GM19328 (cell line): ENCODE results near the gene FRMD4A.

Experiments
- ATAC-seq: cut with Tn5 transposase; IDR thresholded peaks from one replicate; pipeline ENCODE4 v1.9.1; 2021; ENCODE audit warnings: mild to moderate bottlenecking, moderate library complexity; ENCODE audit not compliant: unreplicated experiment

The FRMD4A gene

DNA sequence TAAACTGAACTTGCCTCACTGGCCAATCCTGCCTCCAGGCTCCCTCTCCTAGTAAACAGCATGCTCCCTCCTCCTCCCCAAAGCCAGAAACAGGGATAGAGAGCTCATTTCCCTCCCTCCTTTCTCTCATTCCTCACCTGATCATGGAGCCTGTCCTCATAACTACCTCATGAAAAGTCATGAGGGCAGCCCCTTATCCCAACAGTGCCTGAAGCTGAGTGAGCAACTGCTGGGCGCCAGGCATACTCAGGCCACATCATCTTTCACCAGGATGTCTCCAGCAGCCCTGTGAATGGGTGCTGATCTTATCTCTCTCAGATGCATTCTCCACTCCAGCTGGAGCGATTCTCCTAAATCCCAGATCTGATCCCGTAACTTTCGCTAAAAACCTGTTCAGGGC, 436.8 kb downstream of the FRMD4A start:
- ATAC-seq, result no peak

DNA sequence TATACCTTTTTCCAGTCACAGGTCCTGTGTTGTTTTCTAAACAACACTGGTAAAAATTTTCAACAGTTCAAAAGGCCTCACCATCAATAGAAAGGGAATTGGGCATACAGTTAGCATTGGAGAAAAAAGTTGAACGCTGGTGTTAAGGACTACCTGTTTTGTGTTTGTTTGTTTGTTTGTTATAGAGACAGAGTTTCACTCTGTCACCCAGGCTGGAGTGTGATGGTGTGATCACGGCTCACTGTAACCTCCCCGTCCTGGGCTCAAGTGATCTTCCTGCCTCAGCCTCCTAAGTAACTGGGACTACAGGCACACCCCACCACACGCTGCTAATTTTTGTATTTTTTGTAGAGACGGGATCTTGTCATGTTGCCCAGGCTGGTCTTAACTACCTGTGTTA, 437.9 kb downstream of the FRMD4A start:
- ATAC-seq, result no peak

GRCh38 chr10:13892001-13892491, 438.7 kb downstream of the FRMD4A start:
- no peak for ATAC-seq

DNA sequence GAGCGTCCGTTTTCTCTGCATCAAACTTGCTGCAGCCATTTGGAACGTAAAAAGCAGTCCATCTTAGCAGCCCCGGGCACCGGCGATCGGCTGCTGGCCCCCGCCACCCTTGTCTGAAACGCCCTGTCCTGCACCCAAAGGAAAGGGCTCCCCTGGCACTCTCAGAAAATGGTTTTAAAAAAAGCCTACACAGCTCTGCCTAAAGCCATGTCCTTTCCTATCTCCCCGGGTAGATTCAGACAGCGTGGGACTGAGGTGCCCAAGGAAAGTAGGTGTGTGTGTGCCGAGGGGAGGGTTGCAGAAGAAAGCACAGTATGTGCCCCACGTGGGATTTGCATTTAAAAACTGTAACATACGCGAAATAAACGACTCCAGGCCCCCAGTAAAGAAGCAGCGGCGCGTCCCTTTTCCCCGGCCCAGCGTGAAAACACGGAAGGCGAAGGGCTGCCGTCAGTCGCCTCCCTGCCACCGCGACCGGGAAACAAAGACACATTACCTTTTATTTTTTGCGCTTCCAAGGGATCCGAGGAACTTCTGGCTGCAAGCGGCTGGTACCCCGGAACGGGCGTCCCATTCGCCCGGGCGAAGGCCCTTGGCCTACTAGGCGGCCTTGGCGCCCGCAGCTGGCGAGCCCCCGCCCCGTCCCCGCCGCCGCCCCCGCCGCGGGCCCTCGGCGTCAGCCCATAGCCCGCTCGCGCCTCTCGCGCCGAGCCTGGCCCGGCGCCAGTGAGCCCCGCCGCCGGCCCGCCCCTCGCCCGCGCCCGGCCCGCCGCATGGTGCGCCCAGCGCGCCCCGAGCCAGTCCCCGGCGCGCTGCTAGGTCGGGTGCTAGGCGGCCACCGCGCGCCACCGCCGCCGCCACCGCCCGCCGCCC, 439.4 kb downstream of the FRMD4A start:
- no peak for ATAC-seq

DNA sequence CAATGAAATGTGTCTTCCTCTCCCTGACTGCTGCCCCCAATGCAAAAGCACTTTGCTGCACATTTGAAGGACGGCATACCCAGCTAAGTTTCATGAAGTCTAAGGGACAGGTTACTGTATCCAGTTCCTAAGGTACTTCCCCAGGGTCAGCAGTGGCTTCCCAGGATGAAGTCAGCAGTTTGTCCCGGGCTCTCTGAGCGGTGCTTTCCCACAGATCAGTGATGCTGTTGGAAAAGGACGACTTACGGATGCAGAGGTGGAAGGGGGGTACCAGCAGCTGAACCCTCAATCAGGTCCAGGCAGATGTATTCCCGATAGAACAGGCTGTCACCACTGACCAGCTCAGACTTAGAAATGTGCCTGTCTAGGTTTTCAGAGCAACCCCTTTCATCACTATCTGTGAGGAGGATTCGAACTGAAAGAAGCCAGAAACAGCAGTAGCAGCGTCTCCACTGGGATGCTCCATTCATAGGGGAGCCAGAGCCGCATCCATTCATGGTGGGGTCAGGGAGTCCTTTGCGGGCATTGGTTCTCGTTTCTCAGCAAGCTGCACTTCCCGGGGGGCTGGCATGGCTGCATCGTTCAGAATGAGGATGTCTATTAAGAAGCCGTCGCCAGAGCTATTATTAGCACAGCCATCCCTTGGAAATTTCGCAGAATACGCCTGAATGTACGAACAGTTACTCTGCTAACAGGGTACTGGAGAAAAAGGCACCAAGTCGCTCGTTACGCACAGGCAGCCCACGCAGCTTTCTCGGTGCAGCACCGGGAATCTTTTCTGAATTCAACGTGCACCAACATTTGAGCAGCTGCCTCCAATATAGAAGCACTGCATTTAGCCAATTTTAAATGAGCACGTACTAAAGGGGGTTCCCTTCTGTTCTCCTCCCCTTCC, 440.2 kb downstream of the FRMD4A start:
- ATAC-seq, result no peak

GRCh38 chr10:13887761-13888160, 443.0 kb downstream of the FRMD4A start:
- ATAC-seq, result no peak

DNA sequence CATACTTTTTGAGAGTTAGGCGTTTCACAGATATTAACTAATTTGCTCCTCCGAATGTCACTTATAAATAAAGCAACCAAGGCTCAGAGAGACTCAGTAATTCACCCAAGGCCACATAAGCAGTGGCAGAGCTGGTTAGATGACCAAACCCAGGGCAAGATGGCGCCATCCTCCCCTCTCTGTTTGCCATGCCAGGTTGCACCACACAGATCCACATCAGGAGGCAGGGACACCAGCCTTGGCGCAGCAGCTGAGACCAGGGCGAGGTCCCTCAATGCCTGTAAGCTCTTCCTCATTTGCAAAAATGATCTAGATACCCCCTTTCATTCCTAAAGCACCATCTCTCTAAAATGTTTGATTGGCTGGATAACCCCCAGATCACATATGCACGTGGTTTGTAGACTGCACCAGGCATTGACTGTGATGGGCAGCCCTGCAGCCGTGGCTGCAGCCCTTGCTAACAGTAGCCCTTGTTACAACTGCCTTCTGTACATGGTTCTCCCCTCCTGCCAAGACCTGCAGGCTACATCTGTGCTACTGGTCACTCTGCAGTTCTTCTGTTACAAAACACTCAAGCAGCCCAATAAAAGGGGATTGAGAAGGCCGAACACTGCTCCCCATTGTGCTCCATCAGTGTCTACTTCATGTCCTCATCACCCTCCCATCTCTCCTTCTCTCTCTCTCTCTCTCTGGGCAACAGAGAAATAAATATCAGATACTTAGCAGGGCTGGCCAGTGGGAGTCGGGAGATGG, 445.3 kb downstream of the FRMD4A start:
- no peak for ATAC-seq

GRCh38 chr10:13883636-13884444, 446.9 kb downstream of the FRMD4A start:
- no peak for ATAC-seq

- no peak for ATAC-seq
Observed at GRCh38 chr10:13882119-13882711, 448.5 kb downstream of the FRMD4A start.

DNA sequence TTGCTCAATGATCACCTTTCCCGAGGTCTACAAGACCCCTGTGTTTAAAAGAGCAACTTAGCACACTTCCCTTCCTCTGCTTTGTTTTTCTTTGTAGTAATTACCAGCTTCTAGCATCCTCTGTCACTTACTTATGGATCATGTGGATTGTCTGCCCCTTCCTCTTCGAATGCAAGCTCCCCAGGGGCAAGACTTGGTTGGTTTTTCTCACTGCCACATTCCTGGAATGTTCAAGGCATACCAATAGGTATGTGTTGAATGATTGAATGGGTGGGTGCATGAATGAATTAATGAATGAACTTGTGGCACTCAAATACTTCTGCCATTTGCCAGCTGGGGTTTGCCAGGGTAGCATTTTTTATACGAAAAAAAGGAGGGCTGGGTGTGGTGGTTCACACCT, 450.0 kb downstream of the FRMD4A start:
- no peak for ATAC-seq

DNA sequence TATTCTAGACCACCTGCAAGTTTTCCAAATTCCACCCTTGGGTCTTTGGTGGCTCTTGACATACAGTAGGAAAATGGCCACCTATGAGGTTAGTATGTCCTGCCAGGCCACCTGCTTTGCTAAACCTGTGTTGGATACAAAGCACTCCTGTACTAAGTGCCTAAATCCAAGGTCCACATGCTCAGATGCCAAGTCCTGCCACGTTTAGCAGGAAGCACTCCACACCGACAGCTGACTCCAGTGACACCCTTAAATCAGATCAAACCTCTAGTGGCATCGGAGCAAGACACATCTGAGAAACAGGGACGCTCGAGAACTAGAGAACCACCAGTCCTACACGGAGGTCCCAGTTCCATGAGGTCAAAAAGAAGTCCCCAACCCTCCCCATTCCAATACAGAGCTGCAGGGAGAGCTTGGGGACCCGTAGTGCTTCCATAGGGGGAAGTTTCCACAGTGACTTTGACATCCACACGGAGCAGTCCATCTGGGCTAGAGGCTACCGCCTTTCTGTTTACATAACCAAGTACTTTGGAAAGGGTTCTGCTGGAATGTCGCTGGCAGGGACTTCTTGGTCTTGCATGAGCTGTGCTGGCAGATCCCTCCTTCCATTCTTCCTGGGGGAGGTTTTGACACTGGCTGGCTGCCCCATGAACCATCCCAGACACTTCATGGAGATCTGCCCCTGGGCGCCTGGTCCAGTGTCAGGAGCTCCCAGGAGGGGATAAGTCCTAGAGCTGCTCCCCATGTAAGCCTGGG, 453.4 kb downstream of the FRMD4A start:
- no peak for ATAC-seq

- ATAC-seq, result no peak
Observed at GRCh38 chr10:13873196-13873595, 457.5 kb downstream of the FRMD4A start.

DNA sequence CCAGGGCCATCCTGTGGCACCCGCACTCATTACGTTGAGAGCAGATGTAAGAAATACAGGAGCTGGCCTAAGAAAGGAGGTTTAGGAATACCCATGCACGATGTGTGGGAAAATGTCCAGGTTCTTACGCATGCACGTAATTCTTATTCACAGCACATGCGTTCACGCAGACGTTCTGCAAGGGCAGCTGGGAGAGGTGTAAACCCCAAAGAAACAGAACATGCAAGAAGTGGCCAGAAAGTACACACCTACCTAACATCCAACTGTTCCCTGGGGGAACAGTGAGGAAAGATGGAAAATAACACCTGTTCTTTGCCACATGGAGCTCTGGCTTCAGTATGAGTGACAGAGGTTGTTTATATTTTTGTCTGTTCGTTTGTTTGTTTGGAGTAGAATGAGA, 458.3 kb downstream of the FRMD4A start:
- no peak for ATAC-seq

DNA sequence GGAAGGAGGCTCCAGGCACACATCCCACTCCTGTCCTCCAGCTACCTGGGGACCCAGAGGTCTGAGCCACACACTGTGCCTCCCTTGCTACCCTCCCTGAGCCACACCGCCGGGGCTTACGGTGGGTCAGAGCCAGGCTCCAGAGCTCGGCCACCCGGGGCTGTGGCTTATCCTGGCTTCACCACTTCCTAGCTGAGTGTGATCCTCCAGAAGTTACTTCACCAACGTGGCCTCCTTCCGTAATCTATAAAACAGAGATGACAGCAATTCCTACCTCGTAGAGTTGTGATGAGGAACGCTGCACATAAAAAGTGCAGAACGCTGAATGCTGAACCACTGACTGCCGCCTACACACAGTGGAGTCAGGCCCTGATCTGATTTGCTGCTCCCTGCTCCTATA, 458.9 kb downstream of the FRMD4A start:
- no peak for ATAC-seq

- no peak for ATAC-seq
Observed at GRCh38 chr10:13871011-13871410, 459.7 kb downstream of the FRMD4A start.

GRCh38 chr10:13869295-13869664, 461.4 kb downstream of the FRMD4A start:
- no peak for ATAC-seq

DNA sequence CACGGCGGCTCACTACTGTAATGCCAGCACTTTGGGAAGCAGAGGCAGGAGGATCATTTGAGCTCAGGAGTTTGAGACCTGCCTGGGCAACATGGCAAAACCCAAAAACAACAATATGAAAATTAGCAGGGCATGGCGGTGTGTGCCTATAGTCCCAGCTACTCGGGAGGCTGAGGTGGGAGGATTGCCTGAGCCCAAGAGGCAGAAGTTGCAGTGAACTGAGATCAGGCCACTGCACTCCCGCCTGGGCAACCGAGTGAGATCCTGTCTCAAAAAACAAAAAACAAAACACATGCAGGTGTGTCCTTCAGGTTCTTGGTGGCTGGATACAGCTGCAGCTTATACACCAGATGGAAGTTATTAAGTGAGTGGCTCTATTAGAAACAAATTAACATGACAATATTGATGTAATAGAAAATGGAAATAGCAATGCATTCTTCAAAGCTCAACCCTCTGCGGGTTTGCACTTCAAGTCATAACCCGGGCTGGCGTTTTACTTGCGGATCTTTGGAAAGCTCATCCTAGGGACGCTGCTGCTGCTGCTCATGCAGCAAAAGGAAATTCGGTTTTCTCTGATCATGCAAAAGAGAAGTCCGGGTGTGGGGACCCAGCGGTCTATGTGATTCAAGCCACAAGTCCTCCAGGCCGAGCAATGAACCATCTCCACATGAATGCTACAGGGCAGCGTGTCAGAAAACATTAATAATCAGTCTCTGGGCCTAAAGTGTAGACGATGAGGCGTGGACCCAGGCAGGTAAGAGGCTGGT, 462.0 kb downstream of the FRMD4A start:
- no peak for ATAC-seq

DNA sequence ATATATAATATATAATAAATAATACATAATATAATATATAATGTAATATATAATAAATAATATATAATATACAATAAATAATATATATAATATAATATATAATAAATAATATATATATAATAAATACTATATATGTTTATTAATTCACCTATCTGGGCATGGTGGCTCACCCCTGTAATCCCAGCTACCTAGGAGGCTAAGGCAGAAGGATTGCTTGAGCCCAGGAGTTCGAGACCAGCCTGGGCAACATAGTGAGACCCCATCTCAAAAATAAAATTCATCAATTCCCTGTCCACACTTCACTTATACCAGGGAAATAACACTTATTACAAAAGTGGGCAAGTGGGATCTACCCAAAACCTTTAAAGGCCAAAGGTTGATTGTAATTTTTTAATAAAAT, 462.9 kb downstream of the FRMD4A start:
- ATAC-seq, result no peak
